HG03095 (cell line): ENCODE data around the gene TSTD1.
"Not testable (repeated sequence)": the region's sequence is repeated elsewhere in the genome, so short reads cannot be mapped to it uniquely, and the experiment has no call there.

Experiments used
- ATAC-seq: cut with Tn5 transposase; IDR thresholded peaks from one replicate; pipeline ENCODE4 v1.9.1; 2021; ENCODE audit warnings: moderate library complexity; ENCODE audit not compliant: unreplicated experiment

The TSTD1 gene

GRCh38 chr1:161012420-161012819 is 26.3 kb downstream of the TSTD1 start:
- ATAC-seq: no peak

- no peak for ATAC-seq
Measured at GRCh38 chr1:161009602-161010211, 29.1 kb downstream of the TSTD1 start.

GRCh38 chr1:161008869-161009510 is 29.8 kb downstream of the TSTD1 start:
- no peak for ATAC-seq

GRCh38 chr1:161007369-161007768 is 31.4 kb downstream of the TSTD1 start:
- ATAC-seq: no peak

- ATAC-seq: no peak
Measured at GRCh38 chr1:161006563-161006962, 32.2 kb downstream of the TSTD1 start.

- no peak for ATAC-seq
Measured at GRCh38 chr1:161001525-161001924, 37.2 kb downstream of the TSTD1 start.

- ATAC-seq: no peak
Measured at GRCh38 chr1:161000736-161001480, 37.9 kb downstream of the TSTD1 start.

- no peak for ATAC-seq
Measured at GRCh38 chr1:160999376-160999775, 39.4 kb downstream of the TSTD1 start.

GRCh38 chr1:160997323-160998038 is 41.3 kb downstream of the TSTD1 start:
- ATAC-seq: no peak

GRCh38 chr1:160996178-160996577 is 42.6 kb downstream of the TSTD1 start:
- ATAC-seq: no peak

GRCh38 chr1:160993544-160994193 is 45.1 kb downstream of the TSTD1 start:
- no peak for ATAC-seq

GRCh38 chr1:160992036-160992435 is 46.7 kb downstream of the TSTD1 start:
- ATAC-seq: not testable (repeated sequence)
